ENCODE measurements around the gene PNMT. TPM values are rescaled to one million over a fixed set of nuclear protein-coding genes. Genes with fewer than 3 reads are reported as not detected.

PNMT gene
- total RNA-seq, 1 donor from 2014 or later: 3.9 TPM

DNA sequence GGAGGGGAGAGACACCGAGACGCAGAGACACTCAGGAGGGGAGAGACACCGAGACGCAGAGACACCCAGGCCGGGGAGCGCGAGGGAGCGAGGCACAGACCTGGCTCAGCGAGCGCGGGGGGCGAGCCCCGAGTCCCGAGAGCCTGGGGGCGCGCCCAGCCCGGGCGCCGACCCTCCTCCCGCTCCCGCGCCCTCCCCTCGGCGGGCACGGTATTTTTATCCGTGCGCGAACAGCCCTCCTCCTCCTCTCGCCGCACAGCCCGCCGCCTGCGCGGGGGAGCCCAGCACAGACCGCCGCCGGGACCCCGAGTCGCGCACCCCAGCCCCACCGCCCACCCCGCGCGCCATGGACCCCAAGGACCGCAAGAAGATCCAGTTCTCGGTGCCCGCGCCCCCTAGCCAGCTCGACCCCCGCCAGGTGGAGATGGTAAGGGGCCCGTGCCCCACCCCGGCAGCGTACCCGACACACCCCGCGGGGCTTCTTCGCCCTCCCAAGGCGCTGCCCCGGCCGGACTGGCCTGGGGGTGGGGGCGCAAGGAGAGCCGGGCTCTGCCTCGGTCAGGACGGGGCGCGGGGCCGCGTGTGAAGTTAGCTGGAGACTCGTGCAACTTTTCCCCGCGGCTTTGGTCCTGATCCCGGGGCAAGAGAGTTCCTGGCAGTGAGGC is 41.1 kb upstream of the PNMT start:
- intact Hi-C loops (cut with DNase I): no loop called here
- H3K27ac ChIP-seq: peak overlapping the region; percentile 25
- peaks cover 32% of the 10 kb centered on the region for H3K27me3 ChIP-seq (ENCODE audit: low read depth)
- no peaks in the 10 kb centered on the region for H3K9me3 ChIP-seq
- no peak for ATAC-seq
- DNase-seq: no peak
- no peaks in the 10 kb centered on the region for H3K36me3 ChIP-seq
- H3K4me3 ChIP-seq: peak overlapping the region; percentile 49
- H3K4me1 ChIP-seq: peaks cover 20% of the 10 kb centered on the region
- TF ChIP-seq, protein P1, sequence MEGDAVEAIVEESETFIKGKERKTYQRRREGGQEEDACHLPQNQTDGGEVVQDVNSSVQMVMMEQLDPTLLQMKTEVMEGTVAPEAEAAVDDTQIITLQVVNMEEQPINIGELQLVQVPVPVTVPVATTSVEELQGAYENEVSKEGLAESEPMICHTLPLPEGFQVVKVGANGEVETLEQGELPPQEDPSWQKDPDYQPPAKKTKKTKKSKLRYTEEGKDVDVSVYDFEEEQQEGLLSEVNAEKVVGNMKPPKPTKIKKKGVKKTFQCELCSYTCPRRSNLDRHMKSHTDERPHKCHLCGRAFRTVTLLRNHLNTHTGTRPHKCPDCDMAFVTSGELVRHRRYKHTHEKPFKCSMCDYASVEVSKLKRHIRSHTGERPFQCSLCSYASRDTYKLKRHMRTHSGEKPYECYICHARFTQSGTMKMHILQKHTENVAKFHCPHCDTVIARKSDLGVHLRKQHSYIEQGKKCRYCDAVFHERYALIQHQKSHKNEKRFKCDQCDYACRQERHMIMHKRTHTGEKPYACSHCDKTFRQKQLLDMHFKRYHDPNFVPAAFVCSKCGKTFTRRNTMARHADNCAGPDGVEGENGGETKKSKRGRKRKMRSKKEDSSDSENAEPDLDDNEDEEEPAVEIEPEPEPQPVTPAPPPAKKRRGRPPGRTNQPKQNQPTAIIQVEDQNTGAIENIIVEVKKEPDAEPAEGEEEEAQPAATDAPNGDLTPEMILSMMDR (IDR thresholded peaks at IDR 0.05): no peak

DNA sequence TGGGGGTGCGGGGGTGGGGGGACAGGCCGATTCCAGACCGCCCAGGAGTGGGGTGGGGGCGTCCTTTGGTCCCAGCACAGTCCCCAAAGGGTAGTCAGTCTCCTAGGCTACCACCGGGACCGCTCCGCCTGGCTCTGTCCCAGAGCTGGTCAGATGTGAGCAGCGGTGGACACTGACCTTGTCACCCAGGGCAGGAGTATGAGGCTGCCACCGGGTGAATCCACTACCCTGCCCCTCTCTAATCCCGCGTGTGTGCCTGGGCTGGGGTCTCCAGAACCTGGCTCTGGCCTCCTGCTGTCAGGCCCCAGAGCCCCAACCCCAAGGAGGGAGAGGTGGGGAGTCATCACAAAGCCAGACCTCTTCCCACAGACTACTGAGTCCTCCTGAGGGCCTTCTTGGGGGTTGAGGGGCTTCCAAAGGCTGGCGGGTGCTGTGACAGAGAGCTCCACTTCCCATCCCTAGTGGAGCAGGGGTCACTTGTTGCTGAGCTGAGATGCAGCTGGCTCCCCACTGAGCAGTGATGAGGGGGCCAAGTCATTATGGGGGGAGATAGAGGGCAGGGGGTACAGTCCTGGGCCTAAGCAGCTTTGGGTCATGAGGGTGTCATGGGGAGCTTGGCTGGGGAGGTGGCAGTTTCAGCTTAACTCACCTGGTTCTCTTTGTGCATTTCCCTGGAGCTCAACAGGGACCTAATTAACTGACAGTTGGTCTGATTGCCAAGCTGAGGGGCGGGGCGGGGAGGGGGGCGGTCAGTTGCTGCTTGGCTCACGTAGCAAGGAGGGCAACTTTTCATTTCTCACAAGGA is 40.3 kb upstream of the PNMT start:
- Histone ChIP-seq H3K4me1 (peaks cover 16% of the 10 kb centered on the region), H3K4me3 (peak overlapping the region; percentile 49), H3K27me3 (ENCODE audit: low read depth) (peaks cover 34% of the 10 kb centered on the region), H3K27ac (peak overlapping the region; percentile 53), H3K36me3 (no peaks in the 10 kb centered on the region), H3K9me3 (no peaks in the 10 kb centered on the region)
- TF ChIP-seq, protein P1 (IDR thresholded peaks at IDR 0.05): no peak
- intact Hi-C loops (cut with DNase I): no loop called here
- ATAC-seq: peak in 1 of 2 donors; percentile 4
- DNase-seq: no peak

DNA sequence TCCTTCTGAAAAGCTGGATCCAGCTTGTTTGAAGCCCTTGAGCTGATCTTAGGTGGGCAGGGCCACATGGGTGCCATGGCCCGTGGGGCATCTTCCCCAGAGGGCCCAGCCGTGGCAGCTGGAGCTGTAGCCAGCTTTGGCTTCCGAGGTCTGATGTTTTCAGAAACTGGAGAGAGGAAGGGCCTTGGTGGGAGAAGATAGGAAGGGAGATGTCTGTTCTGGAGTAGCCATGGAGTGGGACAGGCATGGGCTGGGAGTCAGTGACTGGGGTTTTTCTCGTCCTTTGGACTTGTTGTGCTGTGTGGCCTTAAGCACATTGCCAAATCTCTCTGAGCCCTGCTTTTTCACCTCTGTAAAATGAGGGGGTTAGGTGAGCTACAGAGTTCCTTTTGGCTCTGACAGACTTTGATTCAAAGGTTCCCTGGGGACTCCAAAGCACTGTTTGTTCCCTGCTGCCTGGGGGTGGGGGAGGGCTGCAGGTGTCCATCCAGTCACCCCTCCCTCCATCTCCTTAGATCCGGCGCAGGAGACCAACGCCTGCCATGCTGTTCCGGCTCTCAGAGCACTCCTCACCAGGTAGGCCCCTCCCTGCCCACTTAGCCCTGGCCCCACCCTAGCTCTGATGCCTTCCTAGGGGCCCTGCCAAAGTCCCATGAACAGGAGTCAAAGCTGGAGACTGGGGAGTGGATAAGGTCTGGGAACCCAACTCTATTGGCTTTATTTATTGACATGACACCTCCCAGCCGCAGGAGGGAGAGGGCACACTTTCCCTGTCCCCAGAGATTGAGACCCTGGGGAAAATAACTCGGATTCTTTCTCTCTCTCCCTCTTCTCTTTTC is 39.4 kb upstream of the PNMT start:
- Histone ChIP-seq H3K36me3 (no peaks in the 10 kb centered on the region), H3K4me1 (peaks cover 11% of the 10 kb centered on the region), H3K9me3 (no peaks in the 10 kb centered on the region), H3K27ac (peak overlapping the region; percentile 53), H3K27me3 (ENCODE audit: low read depth) (peaks cover 34% of the 10 kb centered on the region), H3K4me3 (no peak overlapping the region)
- intact Hi-C loops (cut with DNase I): no loop called here
- DNase-seq: peak; percentile 79
- TF ChIP-seq, protein P1 (IDR thresholded peaks at IDR 0.05): no peak
- ATAC-seq: peak; percentile 74 to 76

DNA sequence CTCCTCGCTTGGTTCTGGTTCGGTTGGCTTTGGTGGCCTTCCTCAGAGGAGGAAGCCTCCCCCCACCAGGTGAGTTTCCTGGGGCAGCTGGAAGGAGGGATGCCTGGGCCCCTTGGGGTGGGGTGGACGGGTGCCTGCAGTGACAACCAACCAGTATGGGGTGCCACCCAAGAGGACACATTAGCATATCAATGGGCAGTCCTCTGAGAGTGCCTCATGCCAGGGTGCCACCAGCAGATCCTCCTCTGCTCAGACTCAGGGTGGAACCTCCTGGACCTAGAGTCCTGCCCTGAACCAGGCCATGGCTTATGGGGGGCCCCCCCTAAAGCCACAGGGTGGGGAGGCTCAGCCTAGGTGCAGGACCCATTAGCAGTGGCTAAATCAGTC is 38.8 kb upstream of the PNMT start:
- peaks cover 14% of the 10 kb centered on the region for H3K4me1 ChIP-seq
- no peak overlapping the region for H3K4me3 ChIP-seq
- H3K27ac ChIP-seq: peak overlapping the region; percentile 53
- no peaks in the 10 kb centered on the region for H3K36me3 ChIP-seq
- TF ChIP-seq, protein P1 (IDR thresholded peaks at IDR 0.05): no peak
- ATAC-seq: peak in 1 of 2 donors; percentile 2
- H3K27me3 ChIP-seq (ENCODE audit: low read depth): peaks cover 34% of the 10 kb centered on the region
- no peaks in the 10 kb centered on the region for H3K9me3 ChIP-seq
- intact Hi-C loops (cut with DNase I): no loop called here
- no peak for DNase-seq

DNA sequence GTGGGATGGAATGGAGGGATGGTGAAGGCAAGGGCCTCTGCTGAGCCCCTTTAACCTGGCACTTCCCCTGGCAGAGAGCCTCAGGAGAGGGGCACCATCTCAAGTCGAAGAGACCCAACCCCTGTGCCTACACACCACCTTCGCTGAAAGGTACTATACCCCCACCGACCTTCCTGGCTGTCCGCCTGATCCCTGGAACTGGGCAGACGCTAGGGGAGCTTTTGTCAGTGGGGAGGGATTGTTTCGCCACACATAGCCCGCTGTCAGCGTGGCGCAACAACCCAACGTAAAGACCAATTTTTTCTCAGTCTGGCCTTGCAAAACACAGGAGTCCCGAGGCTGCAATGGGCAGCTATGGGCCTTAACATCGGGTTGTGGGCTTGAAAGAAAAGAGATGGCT is 38.4 kb upstream of the PNMT start:
- intact Hi-C loops (cut with DNase I): no loop called here
- peak overlapping the region; percentile 53 for H3K27ac ChIP-seq
- no peaks in the 10 kb centered on the region for H3K9me3 ChIP-seq
- H3K27me3 ChIP-seq (ENCODE audit: low read depth): peaks cover 33% of the 10 kb centered on the region
- DNase-seq (peak; percentile 63), ATAC-seq (no peak)
- TF ChIP-seq, protein P1 (IDR thresholded peaks at IDR 0.05): no peak
- no peaks in the 10 kb centered on the region for H3K36me3 ChIP-seq
- H3K4me1 ChIP-seq: peaks cover 18% of the 10 kb centered on the region
- no peak overlapping the region for H3K4me3 ChIP-seq
